ENCODE results near the gene IER5L.

The IER5L gene

GRCh38 chr9:129177791-129178567 lies at the start of gene IER5L:
TSS of gene IER5L (minus strand) at chr9:129178261. CDS start at chr9:129178052, 209 bp downstream.
- DNase-seq: peak; percentile 79 to 86

GRCh38 chr9:129227843-129228189 lies 49.8 kb upstream of the IER5L start:
- DNase-seq: no peak

- DNase-seq: no peak
These were observed 47.8 kb upstream of the IER5L start for GRCh38 chr9:129225815-129226214.

DNA sequence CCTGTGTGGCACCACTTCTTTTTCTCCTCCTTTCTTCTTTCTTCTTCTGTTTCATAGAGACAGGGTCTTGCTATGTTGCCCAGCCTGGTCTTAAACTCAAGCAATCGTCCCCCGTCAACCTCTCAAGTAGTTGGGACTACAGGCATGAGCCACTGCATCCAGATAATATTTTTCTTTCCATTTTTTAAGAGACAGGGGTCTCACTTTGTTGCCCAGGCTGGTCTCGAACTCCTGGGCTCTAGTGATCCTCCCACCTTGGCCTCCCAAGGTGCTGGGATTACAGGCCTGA lies 47.4 kb upstream of the IER5L start:
- DNase-seq: no peak

DNA sequence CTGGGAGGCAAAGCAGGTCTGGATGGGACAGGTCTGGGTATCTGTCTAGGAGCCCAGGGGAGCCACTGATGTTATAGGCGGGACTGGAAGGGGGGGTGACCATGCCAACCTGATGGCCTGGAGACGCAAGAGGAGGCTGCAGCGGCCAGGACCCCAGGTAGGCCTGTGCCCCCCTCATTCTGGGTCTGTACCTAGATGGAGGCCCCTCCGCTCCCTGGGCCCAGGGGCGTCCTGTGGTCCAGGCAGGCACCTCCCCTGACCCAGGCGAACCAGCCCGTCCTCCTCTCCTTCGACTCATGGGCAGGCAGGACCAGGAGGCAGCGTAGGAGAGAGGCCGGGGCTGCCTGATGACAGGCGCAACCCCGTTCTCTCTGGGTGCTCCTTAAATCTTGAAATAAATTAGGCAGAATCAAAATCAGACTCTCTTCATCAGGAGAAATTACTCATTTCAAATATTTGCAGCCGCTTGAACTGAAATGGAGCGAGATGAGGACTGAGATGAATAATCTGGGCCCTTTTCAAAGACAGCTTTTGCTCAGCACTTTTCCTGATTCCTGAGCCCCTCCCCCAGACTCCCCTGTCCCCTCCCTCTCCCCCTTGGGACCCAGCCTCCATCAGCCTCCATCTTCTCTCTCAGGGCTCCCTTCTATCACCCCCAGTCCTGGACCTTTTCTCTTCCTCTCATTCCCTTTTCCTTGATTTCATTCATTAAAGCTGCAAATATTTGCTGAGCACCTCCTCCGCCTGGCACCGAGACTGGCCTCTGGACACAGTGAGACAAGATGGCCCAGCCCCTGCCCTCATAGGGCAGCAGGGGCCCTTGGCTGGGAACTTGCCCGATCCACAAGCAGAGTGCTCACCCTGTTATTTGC lies 46.8 kb upstream of the IER5L start:
- DNase-seq: no peak

GRCh38 chr9:129223551-129224208 lies 45.6 kb upstream of the IER5L start:
- no peak for DNase-seq

- DNase-seq: no peak
These were observed 44.8 kb upstream of the IER5L start for GRCh38 chr9:129222819-129223218.

DNA sequence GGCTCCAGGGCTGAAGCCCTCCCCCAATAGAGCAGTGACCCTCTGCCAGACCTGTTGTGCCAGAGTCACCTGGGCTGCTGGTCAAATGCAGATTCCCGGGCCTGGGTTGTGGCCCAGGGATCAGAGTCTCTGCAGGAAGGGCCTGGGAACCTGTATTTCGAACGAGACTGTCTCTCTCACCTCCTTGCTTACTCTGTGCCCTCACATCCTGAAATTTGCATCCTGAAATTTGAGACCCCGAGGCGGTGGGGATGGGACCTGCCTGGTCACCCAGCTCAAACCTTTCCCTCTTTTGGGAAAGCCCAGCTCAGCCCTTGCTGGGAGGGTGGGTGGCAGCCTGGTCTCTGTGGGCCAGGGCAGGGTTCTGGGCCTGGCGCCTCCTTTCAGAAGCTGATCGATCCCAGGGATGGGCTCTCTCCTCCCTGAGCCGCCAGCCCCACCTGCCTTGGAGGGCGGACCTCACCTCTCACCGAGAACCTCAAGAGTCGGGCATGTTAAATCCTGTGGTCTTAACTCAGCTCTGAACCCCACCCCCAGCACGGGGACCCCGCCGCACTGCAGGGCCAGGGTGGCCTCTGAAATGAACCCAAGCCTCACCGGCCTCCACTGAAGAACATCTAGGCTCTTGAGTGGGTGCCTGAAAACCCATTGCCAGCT lies 44.0 kb upstream of the IER5L start:
- DNase-seq: no peak

GRCh38 chr9:129221233-129221632 lies 43.2 kb upstream of the IER5L start:
- no peak for DNase-seq

- DNase-seq: no peak
These were observed 42.7 kb upstream of the IER5L start for GRCh38 chr9:129220771-129221170.

- no peak for DNase-seq
These were observed 40.9 kb upstream of the IER5L start for GRCh38 chr9:129218918-129219317.

- DNase-seq: no peak
These were observed 40.2 kb upstream of the IER5L start for GRCh38 chr9:129218272-129218625.

GRCh38 chr9:129213551-129213950 lies 35.5 kb upstream of the IER5L start:
- no peak for DNase-seq

GRCh38 chr9:129211686-129212085 lies 33.6 kb upstream of the IER5L start:
- no peak for DNase-seq

DNA sequence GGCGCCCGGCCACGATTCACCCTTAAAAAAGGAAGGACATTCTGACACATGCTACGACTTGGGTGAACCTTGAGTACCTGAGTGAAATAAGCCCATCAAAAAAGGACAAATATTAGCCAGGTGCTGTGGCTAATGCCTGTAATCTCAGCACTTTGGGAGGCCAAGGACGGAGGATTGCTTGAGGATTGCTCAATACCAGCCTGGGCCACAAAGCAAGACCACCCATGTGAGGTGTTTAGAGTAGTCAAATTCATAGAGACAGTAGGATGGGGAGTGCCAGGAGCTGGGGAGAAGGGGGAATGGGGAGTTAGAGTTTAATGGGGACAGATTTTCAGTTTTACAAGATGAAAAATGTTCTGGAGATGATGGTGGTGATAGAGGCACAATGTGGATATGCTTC lies 32.1 kb upstream of the IER5L start:
- no peak for DNase-seq

GRCh38 chr9:129209580-129209979 lies 31.5 kb upstream of the IER5L start:
- no peak for DNase-seq

- DNase-seq: no peak
These were observed 31.0 kb upstream of the IER5L start for GRCh38 chr9:129209109-129209508.

DNA sequence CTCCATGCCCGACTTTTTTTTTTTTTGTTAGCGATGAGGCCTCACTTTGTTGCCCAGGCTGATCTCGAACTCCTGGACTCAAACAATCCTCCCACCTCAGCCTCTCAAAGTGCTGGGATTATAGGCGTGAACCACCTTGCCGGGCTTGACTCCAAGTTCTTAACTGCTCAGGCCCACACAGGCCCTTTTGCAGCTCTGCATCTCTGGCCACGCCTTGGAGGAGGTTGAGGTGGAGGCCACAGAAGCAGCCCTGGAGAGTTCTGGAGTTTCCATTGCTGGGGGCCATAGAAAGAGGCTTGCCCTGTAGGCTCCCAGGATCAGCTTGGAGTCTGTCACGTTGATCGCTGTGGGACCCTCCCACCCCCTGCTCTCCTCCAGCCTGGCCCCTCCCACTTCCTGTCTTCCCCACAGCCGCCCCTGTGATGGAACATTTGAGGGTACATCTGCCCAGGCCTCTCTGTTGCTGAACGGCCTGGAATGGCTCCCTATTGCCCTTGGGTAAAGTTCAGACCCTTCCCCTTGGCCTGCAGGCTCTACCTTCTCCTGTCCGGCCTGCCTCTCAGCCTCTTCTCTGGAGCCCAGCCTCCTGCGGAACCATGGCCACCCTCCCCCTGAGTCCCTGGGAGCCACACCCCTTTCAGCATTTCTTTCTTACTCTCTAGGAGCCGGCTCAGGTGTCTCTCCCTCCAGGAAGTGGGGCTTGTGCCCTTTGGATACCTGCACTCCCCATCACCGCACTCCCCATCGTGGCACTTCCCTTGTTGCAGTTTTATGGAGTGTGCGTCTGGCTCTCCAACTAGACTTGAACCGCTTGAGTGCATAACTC lies 30.4 kb upstream of the IER5L start:
- no peak for DNase-seq

DNA sequence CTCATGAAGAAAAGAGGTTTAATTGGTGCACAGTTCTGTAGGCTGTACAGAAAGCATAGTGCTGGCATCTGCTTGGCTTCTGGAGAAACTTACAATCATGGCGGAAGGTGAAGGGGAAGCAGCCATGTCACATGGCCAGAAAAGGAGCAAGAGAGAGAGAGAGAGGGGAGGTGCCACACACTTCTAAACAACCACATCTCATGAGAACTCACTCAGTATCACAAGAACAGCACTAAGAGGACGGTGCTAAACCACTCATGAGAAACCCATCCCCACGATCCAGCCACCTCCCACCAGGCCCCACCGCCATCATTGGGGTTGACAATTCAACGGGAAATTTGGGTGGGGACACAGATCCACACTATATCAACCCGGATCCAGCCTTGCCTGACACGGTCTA lies 28.8 kb upstream of the IER5L start:
- DNase-seq: no peak

DNA sequence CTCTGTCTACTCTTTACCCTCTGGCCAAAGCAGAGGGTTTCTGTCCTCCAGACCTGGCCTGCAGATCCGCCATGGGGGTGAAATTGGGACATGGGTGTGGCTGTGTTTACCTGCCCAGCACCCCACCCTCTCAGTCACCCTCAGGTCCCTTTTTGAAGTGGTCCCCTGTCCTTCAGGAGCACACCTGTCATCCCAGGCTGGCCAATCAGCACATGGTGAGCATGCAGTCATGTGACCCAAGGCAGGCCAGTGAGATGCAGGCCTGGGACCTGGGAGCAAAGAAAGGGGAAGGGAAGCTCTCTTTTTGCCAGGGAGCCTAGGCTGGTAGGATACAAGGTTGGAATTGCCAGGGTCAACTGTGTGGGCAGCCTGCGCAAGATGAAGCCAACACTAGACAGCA lies 28.3 kb upstream of the IER5L start:
- no peak for DNase-seq

- no peak for DNase-seq
These were observed 26.8 kb upstream of the IER5L start for GRCh38 chr9:129204840-129205239.

GRCh38 chr9:129203556-129203909 lies 25.5 kb upstream of the IER5L start:
- DNase-seq: no peak

Data from AML-193 (cell line).